ENCODE data around the gene PYGM. TPM values are rescaled to one million over a fixed set of nuclear protein-coding genes. Genes with fewer than 3 reads are reported as not detected.

Gene PYGM
- polyA plus RNA-seq, 6 donors from 2014 or later, result 2.1 to 4.9 (median 2.2) TPM; not detected in 1

DNA sequence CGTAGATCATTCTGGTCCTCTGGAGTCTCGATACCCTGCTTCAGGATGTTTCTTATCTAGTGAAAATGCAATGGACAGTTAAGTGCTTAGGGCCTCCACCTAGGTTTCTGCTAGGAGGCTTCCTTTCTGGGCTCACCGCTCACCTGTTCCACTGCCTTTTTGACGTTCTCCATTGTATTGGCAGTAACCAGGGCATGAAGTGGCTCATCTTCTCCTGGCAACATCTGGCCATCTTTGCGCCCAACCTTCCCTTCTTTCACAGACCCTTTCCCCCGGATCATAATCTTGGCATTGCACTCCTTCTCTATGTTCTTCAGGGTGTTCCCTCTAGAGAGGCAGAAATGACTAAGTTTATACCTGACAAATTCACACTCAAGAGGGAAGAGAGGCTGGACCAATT lies 9.5 kb upstream of the PYGM start:
- no peaks in the 10 kb centered on the region for H3K9me3 Mint-ChIP-seq
- no peaks in the 10 kb centered on the region for H3K27me3 Mint-ChIP-seq
- peaks cover 29 to 41% of the 10 kb centered on the region in 2 donors for H3K36me3 Mint-ChIP-seq
- peaks cover 71 to 89% (median 78%) of the 10 kb centered on the region in 3 donors for H3K4me1 Mint-ChIP-seq
- ATAC-seq (ENCODE audit: low read depth in 2 of 2), result no peak
- H3K27ac Mint-ChIP-seq, result peak overlapping the region; percentile 51 to 95 (median 86)
- peak overlapping the region in 6 of 8 donors; percentile 24 to 59 (median 36) for H3K4me3 Mint-ChIP-seq
- no peak for DNase-seq

DNA sequence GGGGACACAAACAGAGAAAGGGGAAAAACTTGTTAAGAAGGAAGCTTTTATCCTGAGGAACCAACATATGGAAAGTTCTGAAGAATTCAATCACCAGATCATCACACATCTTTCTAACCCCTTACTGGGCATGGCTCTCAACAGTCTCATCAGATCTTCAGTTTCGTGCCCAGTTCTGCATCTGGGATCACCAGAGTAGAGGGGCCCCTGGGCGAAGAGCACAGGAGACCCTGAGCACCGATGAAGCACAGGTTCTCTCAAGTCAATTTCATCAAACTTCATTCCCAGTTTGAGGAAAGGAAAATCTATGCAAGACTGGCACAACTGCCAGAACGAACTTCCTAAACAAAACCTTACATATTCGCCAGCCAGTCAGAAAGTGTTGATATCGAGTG lies 8.5 kb upstream of the PYGM start:
- ATAC-seq (ENCODE audit: low read depth in 2 of 2) (no peak), DNase-seq (no peak)
- Mint-ChIP-seq H3K36me3 (peaks cover 29 to 44% of the 10 kb centered on the region in 2 donors), H3K27me3 (no peaks in the 10 kb centered on the region), H3K27ac (peak overlapping the region in 4 of 6 donors; percentile 20 to 90 (median 59)), H3K9me3 (no peaks in the 10 kb centered on the region), H3K4me3 (peak overlapping the region in 6 of 8 donors; percentile 47 to 87 (median 62)), H3K4me1 (peaks cover 70 to 91% (median 82%) of the 10 kb centered on the region in 3 donors)

DNA sequence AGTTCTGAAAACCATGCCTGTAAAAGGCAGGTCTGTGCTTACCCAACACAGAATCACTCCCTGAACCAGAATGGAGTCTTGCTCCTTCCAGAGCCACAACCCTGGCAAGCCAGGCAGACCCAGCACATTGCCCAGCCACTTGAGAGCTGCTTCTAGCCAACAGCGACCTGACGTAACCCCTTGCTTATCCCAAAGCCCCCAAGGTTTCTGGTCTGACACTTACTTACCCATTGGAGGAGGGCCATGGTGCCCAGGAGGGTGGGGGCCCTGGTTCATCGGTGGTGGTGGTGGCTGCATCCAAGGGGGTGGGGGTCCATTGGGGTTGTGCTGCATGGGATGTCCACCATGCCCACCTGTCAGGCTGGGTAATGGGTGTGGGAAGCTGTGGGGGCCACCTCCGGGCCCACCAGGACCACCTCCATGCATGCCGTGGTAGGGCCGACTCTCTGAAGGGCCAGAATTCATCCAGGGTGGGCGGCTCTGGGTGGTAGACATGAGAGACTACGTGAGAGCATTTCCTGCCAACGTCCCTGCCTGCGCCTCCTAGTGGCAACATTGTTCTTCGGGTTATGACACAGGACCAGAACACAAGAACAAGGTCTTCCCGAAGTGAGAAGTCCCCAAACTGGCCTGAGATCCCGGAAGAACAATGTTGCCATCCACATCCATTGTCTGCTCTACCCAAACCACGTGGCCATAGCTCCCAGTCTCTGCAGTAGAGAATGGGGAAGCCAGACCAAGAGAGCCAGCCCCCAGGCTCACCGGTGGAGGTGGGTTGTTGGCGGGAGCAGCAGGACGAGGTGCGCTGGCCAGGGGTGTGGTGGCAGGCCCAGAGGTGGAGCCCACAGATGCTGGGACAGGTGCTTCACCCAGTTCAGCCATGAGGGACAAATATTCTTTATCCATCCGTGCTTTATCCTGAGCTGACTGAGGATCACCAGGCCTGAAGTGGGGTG lies 7.8 kb upstream of the PYGM start:
- H3K4me1 Mint-ChIP-seq, result peaks cover 74 to 91% (median 86%) of the 10 kb centered on the region in 3 donors
- H3K4me3 Mint-ChIP-seq, result peak overlapping the region; percentile 56 to 87 (median 66)
- no peaks in the 10 kb centered on the region for H3K27me3 Mint-ChIP-seq
- H3K36me3 Mint-ChIP-seq, result peaks cover 29 to 50% of the 10 kb centered on the region in 2 donors
- peak in 1 of 2 donors; percentile 10 for ATAC-seq (ENCODE audit: low read depth in 2 of 2)
- H3K27ac Mint-ChIP-seq, result peak overlapping the region; percentile 81 to 93 (median 88)
- no peaks in the 10 kb centered on the region for H3K9me3 Mint-ChIP-seq
- peak; percentile 72 for DNase-seq

DNA sequence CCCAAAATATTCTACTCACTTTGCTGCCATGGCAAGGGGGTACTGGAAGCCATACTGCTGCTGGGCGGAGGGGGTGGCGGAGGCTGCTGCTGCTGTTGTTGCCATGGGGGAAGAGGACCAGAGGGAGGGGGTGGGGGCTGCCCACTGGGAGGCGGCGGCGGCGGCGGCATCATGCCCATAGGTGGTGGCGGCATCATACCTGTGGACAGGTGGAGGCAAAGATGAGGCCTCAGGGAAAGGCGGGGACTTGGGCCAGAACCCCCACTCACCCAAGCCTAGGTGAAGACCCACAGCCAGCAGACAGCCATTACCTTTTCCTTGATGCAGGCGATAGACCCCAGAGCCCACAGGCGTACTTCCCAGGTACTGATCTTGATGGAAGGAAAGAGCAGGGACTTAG lies 7.1 kb upstream of the PYGM start:
- no peak for ATAC-seq (ENCODE audit: low read depth in 2 of 2)
- H3K9me3 Mint-ChIP-seq, result no peaks in the 10 kb centered on the region
- H3K4me3 Mint-ChIP-seq, result peak overlapping the region in 3 of 8 donors; percentile 15 to 72 (median 35)
- peak overlapping the region in 5 of 6 donors; percentile 81 to 93 (median 88) for H3K27ac Mint-ChIP-seq
- H3K4me1 Mint-ChIP-seq, result peaks cover 76 to 91% (median 86%) of the 10 kb centered on the region in 3 donors
- H3K27me3 Mint-ChIP-seq, result no peaks in the 10 kb centered on the region
- DNase-seq, result no peak
- peaks cover 22 to 55% of the 10 kb centered on the region in 2 donors for H3K36me3 Mint-ChIP-seq

DNA sequence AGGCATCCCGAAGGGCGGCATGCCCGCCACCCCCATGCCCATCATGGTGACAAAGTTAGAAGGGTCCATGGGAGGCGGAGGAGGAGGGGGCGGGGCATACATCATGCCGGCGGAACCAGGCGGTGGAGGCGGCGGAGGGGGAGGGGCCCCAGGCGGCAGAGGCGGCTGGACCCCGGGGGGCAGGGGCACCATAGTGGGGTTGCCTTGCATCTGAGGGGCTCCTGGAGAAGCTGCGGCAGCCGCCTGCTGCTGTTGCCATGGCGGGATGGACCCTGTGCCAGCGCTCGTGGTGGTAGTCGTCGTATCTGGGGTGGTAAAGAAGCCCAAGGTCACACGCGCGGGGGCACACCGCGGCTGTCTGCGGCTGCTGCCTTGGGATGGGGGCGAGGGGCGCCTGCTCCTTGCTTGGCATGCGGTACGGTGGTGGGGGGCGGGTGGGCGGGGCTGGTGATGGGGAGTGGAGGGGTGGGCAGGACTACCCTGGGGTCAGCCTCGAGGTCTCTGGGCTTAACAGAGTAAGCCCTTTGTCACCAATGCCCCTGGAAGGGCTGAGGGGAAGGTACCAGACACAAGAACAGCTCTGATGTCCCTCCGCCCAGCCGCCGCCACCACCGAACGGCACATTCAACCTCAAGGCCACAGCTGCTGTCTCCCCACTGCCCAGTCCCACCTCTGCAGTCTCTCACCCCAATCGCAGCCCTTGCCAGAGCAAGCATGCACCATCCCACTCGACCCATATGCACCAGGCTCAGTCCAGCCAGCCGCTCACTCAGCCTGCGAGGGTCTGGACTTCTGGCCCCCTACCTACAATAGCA lies 6.3 kb upstream of the PYGM start:
- no peak for DNase-seq
- Mint-ChIP-seq H3K27ac (peak overlapping the region; percentile 54 to 88 (median 68)), H3K27me3 (no peaks in the 10 kb centered on the region)

DNA sequence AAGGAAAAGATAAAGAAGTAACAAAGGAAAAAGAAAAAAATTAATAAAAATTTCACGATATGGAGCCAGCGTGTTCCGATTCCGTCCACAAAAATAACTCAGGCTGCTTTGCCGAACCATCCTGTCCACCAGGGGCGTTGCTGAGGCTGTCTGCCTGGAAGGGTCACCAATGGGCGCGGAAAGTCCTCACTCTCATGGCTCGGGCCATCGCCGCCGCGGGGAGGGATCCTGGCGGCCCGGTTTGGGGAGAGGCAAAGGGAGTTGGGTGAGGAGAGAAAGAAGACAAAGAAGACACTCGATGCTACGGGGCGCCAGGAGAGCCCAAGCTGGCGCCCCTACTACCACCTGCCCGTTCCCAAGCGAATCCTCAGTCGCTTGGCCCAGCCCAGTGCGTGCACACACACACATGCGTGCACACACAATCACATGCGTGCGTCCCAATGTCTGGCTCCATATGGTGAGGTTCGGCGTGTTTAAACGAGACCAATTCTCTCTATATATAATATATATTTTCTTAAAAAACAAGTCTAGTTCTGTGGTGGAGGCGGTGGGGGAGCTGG lies 5.6 kb upstream of the PYGM start:
- ATAC-seq (ENCODE audit: low read depth in 2 of 2), result no peak
- peak overlapping the region in 7 of 8 donors; percentile 9 to 96 (median 87) for H3K4me3 Mint-ChIP-seq
- H3K36me3 Mint-ChIP-seq, result peaks cover 16 to 46% of the 10 kb centered on the region in 2 donors
- peak overlapping the region in 5 of 6 donors; percentile 54 to 98 (median 76) for H3K27ac Mint-ChIP-seq
- H3K27me3 Mint-ChIP-seq, result no peaks in the 10 kb centered on the region
- H3K9me3 Mint-ChIP-seq, result no peaks in the 10 kb centered on the region
- H3K4me1 Mint-ChIP-seq, result peaks cover 62 to 89% (median 82%) of the 10 kb centered on the region in 3 donors
- no peak for DNase-seq

More for the DNA sequence above, 6.3 kb upstream of the PYGM start:
- Mint-ChIP-seq H3K36me3 (peaks cover 22 to 53% of the 10 kb centered on the region in 2 donors), H3K4me1 (peaks cover 69 to 90% (median 84%) of the 10 kb centered on the region in 3 donors), H3K9me3 (no peaks in the 10 kb centered on the region), H3K4me3 (peak overlapping the region in 4 of 8 donors; percentile 41 to 87 (median 68))
- ATAC-seq (ENCODE audit: low read depth in 2 of 2), result no peak

DNA sequence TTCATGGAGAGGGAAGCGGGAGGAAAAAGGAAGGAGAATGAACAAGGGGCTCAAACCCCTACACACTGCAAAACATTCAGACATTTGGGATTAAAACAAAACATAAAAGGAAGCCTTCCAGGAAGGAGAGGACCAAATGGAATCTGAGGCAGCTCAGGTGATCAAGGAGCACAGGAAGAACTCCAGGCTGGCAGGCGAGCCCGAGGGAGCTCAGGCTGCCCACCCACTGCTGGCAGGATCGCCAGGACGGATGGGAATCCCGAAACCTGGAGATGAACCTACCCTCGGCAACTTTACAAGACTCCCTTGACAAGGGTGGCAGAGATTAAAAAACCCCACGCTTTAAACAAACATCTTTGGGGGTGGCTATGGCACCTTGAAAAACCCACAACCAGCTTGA lies 5.0 kb upstream of the PYGM start:
- H3K27ac Mint-ChIP-seq, result peak overlapping the region; percentile 76 to 98 (median 92)
- no peak for DNase-seq
- no peaks in the 10 kb centered on the region for H3K27me3 Mint-ChIP-seq
- peak overlapping the region; percentile 64 to 96 (median 87) for H3K4me3 Mint-ChIP-seq
- peaks cover 64 to 91% (median 85%) of the 10 kb centered on the region in 3 donors for H3K4me1 Mint-ChIP-seq
- peaks cover 15 to 44% of the 10 kb centered on the region in 2 donors for H3K36me3 Mint-ChIP-seq
- ATAC-seq (ENCODE audit: low read depth in 2 of 2), result no peak
- H3K9me3 Mint-ChIP-seq, result no peaks in the 10 kb centered on the region

DNA sequence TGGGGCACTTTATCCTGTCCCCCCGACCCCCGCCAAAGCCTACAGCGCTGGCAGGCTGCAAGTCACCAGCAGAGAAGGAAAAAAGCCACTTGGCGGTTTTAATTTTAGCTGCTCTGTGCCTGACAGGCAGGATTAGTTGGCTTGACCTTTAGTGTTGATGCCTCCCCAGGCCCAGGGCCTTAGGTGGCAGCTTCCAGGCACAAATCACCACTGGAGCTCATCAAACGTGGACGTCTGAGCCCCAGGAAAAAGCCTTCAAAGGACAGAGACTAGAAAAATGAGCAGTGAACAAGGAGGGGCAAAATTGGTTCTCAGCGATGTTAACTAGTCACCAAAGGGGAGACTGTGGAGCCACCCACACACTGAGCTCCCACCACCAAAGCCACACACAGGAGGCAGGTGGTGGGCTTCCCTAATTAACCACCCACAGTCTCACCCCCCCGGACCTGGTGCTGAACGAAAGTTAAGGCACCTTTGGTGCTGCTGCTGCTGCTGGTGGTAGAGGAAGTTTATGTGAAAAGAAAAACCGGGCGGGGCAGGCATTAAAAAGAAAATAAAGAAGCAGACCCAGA lies 4.4 kb upstream of the PYGM start:
- no peaks in the 10 kb centered on the region for H3K27me3 Mint-ChIP-seq
- peaks cover 10 to 38% of the 10 kb centered on the region in 2 donors for H3K36me3 Mint-ChIP-seq
- H3K4me1 Mint-ChIP-seq, result peaks cover 63 to 92% (median 85%) of the 10 kb centered on the region in 3 donors
- peak overlapping the region; percentile 64 to 96 (median 87) for H3K4me3 Mint-ChIP-seq
- ATAC-seq (ENCODE audit: low read depth in 2 of 2) (peak; percentile 74 to 81), DNase-seq (peak; percentile 85)
- peak overlapping the region; percentile 47 to 98 (median 92) for H3K27ac Mint-ChIP-seq
- no peaks in the 10 kb centered on the region for H3K9me3 Mint-ChIP-seq

DNA sequence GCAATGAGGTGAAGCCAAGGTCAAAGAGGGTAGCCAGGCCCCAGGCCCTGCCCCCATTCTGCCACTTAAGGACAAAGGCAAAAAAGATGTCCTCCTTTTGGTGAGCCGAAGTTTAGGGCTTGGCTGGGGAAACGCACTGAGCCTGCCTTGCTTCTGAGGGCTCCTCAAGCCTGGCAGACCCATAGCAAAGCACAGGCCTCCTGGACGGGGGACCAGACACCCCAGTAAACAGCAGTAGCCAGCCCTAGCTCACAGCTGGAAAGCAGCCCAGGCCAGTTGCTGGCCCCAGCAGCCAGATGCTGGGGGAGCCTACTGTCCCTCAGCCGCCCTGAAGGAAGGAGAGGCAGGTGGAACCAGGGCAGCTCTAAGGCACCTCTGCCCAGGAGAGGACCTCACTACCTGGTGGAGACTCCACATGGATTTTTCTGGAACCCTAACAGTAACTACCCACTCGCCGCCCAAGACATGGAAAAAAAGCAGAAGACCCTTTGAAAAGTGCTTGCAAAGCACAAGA lies 3.8 kb upstream of the PYGM start:
- DNase-seq, result no peak
- Mint-ChIP-seq H3K9me3 (no peaks in the 10 kb centered on the region), H3K36me3 (peaks cover 9 to 34% of the 10 kb centered on the region in 2 donors), H3K27ac (peak overlapping the region; percentile 65 to 98 (median 95)), H3K27me3 (no peaks in the 10 kb centered on the region), H3K4me1 (peaks cover 61 to 91% (median 85%) of the 10 kb centered on the region in 3 donors), H3K4me3 (peak overlapping the region; percentile 64 to 96 (median 86))
- no peak for ATAC-seq (ENCODE audit: low read depth in 2 of 2)

DNA sequence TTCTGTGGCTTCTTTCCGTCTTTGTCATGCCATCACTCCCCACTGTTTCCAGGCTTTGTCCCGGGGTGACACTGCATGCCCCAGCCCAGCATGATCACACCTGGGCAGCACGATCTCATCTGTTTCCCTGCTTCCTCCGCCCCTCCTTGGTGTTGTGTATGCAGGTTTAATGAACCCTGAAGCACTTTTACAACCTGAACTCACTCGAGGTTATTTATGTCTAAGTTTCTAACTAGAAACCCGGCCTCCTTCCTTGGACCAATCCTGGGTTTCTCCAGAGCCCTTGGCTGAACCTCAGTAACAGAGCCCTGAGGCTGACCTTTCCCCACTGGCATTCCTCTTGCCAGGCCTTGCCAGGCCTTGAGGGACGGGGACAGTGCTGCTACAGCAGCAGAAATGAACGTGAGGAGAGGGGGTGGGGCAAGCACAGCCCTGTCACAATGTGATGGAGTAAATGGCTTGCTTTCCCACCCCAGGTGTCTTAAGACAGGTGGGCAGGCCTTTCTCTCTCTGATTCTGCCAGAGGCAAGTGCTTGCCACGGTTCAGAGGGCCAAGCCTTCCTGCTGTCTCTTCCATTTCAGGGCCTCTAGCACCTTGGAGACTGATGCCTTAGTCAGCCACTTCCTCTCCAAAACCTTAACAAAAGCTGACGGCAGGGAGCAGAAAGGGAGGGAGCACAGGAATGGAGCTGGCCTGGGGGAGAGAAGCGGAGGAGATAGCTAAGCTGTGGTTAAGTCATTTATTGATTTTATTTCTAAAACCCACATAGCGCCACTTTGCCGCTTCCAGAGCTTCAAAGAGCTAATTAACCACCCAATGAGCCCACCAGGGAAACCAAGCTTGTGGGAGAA lies 3.1 kb upstream of the PYGM start:
- H3K9me3 Mint-ChIP-seq, result no peaks in the 10 kb centered on the region
- no peaks in the 10 kb centered on the region for H3K27me3 Mint-ChIP-seq
- peaks cover 55 to 84% (median 78%) of the 10 kb centered on the region in 3 donors for H3K4me1 Mint-ChIP-seq
- DNase-seq (peak; percentile 44), ATAC-seq (ENCODE audit: low read depth in 2 of 2) (peak; percentile 37 to 44)
- peak overlapping the region; percentile 65 to 97 (median 95) for H3K27ac Mint-ChIP-seq
- H3K4me3 Mint-ChIP-seq, result peak overlapping the region; percentile 62 to 96 (median 84)
- peaks cover 9 to 32% of the 10 kb centered on the region in 2 donors for H3K36me3 Mint-ChIP-seq

DNA sequence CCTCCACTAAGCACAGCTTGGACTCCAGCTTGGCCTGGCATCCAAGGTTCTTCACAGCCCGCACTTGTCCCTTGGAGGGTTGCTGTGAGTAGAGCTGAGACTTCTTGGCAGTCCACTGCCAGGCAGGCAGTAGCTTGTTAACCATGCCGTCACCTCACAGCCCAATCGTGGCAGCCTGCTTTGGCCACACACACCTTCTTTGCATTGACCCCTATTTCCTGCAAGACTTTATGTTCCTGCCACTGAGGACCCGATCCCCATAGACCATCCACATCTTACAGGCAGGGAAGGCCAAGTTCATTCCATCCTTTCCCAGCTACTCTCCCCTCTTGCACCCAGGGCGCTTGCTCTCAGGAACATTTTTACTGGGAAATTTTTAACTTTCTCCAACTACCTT lies 2.5 kb upstream of the PYGM start:
- ATAC-seq (ENCODE audit: low read depth in 2 of 2) (peak in 1 of 2 donors; percentile 3), DNase-seq (peak; percentile 29)
- Mint-ChIP-seq H3K27me3 (no peaks in the 10 kb centered on the region), H3K27ac (peak overlapping the region; percentile 88 to 97 (median 94)), H3K4me3 (peak overlapping the region; percentile 62 to 96 (median 84)), H3K9me3 (no peaks in the 10 kb centered on the region), H3K36me3 (peaks cover 9 to 27% of the 10 kb centered on the region in 2 donors), H3K4me1 (peaks cover 53 to 83% (median 72%) of the 10 kb centered on the region in 3 donors)
